RWPE1 (cell line): ENCODE results near the gene GNAQ.
"Not testable (repeated sequence)": the region's sequence is repeated elsewhere in the genome, so short reads cannot be mapped to it uniquely, and the experiment has no call there.

Experiments used
- CTCF ChIA-PET: fragments of 350-600 bp; sonication (Branson Sonifier 250); formaldehyde crosslinking; extraction: SDS; loops from one replicate; lab custom pipeline; 2021; lab: Yijun Ruan, JAX
- POLR2A ChIA-PET: fragments of 400-600 bp; formaldehyde crosslinking; extraction: SDS; loops from one replicate; lab custom pipeline; 2020; ENCODE audit warnings: antibody characterized with exemption; ENCODE audit not compliant: low non-redundant PET; lab: Yijun Ruan, JAX
- DNase-seq: peaks from one replicate; pipeline ENCODE4 v3.0.0; 2012; ENCODE audit warnings: low spot score
- H3K27ac ChIP-seq: fragments of 450-650 bp; 2 replicates; pipeline ENCODE4 v1.5.1; 2017
- TF ChIP-seq, protein P1 (sequence below): fragments of 450-650 bp; conservative IDR thresholded peaks from 2 replicates; pipeline ENCODE4 v1.5.1; 2017; ENCODE audit warnings: low read depth, mild to moderate bottlenecking

GNAQ gene

DNA sequence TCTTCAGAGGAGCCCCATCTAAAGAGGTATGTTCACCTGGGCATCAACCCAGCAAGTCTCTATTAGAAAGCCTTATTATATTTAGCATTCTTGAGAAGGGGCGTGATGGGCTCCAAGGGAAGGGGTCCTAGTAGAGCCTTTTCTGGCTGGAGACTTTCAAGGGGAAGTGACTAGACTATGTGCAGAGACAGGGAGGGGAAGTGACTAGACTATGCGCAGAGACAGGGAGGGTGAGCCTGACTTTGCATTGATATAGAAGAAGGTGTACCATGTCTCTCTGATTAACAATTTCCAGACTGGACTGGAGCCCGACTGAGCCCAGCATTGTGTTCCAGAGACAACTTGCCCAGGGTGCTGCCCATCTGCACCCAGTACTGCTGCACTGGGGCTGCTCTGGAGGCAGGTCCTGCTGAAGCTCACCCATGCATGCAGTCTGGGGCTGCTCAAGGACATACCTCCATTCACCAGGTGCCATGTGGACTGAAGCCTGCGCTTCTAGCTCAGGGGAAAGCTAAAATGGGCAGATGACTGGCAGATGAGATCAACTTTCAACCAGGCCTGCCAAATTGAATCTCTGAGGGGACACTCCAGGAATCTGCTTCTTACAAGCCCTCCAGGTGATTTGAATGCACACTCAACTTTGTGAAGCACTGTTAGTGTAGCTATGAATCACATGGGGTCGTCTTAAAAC lies 300.5 kb downstream of the GNAQ start:
- no peak for DNase-seq

DNA sequence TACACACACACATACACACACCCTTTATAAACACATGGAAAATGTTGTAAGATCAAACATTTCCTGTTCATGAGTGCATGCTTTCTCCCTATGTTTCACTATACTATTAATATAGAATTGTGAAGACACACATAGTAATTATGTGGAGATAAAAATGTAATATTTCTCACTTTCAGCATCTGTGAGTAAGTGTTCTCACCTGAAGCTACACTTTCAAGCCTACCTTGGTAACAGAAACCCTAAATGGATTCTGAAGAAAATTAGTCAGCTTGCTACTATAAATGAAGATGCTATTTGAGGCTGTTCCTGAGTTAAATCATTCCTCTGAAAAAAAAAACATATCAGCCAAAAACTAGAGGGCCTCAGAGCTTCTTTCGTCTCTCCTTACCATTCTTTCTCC lies 302.4 kb downstream of the GNAQ start:
- TF ChIP-seq, protein P1, sequence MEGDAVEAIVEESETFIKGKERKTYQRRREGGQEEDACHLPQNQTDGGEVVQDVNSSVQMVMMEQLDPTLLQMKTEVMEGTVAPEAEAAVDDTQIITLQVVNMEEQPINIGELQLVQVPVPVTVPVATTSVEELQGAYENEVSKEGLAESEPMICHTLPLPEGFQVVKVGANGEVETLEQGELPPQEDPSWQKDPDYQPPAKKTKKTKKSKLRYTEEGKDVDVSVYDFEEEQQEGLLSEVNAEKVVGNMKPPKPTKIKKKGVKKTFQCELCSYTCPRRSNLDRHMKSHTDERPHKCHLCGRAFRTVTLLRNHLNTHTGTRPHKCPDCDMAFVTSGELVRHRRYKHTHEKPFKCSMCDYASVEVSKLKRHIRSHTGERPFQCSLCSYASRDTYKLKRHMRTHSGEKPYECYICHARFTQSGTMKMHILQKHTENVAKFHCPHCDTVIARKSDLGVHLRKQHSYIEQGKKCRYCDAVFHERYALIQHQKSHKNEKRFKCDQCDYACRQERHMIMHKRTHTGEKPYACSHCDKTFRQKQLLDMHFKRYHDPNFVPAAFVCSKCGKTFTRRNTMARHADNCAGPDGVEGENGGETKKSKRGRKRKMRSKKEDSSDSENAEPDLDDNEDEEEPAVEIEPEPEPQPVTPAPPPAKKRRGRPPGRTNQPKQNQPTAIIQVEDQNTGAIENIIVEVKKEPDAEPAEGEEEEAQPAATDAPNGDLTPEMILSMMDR, result no peak
- no peak overlapping the region for H3K27ac ChIP-seq
- POLR2A ChIA-PET, result no interaction called here
- CTCF ChIA-PET, result no interaction called here
- DNase-seq, result no peak

More for the DNA sequence above, 300.5 kb downstream of the GNAQ start:
- ChIA-PET CTCF (interaction anchor here (0.5 kb wide), 1 partner anchor 267 kb away, joined by 3 read pairs; no protein-coding TSS in a partner anchor), POLR2A (no interaction called here)
- TF ChIP-seq, protein P1, result no peak
- no peak overlapping the region for H3K27ac ChIP-seq

DNA sequence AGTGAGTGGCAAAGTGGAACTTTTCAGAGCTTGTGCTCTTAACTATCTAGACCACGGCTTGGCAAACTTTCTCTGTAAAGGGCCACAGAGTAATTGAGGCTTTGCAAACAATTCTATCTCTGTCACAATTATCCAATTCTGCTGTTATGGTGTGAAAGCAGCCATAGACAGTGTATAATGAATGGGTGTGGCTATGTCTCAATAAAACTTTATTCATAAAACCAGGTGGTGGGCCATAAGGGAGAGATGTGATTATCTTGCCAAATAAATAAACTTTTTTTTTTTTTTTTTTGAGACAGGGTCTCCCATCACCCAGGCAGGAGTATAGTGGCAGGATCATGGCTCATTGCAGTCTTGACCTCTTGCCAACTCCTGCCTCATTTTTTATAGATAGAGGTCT lies 304.8 kb downstream of the GNAQ start:
- TF ChIP-seq, protein P1, result no peak
- ChIA-PET POLR2A (no interaction called here), CTCF (no interaction called here)
- no peak for DNase-seq
- no peak overlapping the region for H3K27ac ChIP-seq

DNA sequence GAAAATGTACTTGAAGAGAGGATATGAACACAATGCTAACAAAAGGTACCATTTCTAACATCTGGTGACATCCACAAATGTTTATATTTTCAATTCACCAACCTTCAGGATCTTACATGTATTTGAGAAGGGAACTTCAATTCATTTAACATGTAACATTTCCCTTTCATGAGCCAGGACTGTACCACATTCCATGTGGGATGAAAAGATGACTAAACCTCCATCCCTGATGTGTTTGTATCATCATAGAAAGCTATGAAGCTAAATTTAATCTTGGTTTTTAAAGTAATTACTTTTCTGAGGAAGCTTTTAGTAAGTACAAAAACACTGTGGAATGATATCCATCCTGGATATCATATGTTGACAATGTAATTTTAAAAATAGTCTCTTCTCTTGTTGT lies 305.3 kb downstream of the GNAQ start:
- DNase-seq, result no peak
- ChIA-PET CTCF (interaction anchor here (0.5 kb wide), 1 partner anchor 401 kb away, joined by 5 read pairs; no protein-coding TSS in a partner anchor), POLR2A (no interaction called here)
- TF ChIP-seq, protein P1, result no peak
- H3K27ac ChIP-seq, result no peak overlapping the region

DNA sequence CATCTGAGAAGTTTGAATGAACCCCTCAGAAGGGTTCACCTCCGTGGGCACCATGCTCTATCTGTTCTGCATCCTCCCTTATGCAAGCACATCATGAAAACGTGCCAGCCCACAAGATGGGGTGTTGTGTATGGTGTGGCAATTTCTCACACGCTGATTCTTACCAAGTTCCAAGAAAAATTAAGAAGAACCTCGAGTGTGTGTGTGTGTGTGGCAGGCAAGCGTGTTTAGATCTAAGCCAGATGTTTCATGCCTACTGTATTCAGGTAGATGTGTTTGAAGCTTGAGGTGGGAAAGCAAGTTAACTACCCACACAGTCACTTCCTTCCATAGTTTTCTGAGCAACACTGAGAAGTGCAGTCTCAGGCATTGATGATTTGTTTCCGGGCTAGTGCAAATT lies 305.8 kb downstream of the GNAQ start:
- no peak overlapping the region for H3K27ac ChIP-seq
- ChIA-PET POLR2A (no interaction called here), CTCF (no interaction called here)
- no peak for DNase-seq
- TF ChIP-seq, protein P1, result no peak

DNA sequence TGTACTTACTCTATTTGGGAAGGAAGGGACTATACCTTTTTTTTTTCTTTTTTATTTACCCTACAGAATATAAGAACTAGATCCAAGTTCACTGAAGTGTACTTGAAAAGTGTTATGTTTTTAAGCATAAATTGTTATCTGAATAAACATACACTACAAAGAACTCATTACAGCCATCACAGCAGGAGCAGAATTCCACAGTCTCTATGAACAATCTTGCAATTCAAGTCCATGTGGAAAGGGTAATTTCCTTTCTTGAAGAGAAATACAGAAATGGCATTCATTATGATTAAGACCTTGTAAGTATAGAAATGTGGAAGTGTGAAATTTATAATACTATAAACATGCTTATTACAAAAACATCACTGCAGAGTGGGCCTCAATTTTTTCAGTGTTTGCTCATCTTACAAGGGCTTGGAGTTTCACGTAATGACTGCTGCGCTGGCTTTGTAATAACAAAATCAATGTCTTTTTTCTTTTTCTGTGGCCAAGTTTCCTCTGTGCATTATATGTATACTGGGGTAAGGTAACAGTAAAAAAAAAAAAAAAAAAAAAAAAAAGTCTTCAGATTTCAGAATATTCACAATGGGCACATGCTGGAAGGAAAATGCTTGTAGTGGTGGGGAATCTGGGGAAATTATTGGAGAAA lies 306.4 kb downstream of the GNAQ start:
- CTCF ChIA-PET, result no interaction called here
- POLR2A ChIA-PET, result no interaction called here
- H3K27ac ChIP-seq, result no peak overlapping the region
- no peak for DNase-seq
- TF ChIP-seq, protein P1, result no peak

DNA sequence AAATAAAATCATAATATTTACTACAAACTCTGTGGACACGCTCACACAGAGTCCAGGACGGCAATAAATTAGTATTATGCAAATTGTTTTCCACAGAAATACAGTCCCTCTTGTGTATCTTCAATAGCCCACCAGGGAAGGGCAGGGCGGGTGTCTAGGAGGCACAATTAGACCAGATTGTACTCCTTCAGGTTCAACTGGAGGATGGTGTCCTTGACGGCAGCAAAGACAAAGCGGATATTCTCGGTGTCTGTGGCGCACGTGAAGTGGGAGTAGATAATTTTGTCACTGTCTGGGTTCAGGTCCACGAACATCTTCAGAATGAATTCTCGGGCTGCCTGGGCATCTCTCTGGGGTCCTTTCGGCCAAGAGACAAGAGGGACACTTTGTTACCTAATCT lies 310.5 kb downstream of the GNAQ start:
- POLR2A ChIA-PET, H3K27ac ChIP-seq, DNase-seq, CTCF ChIA-PET: not testable (repeated sequence)
